ENCODE results near the gene SETD4.
"Not testable (repeated sequence)": the region's sequence is repeated elsewhere in the genome, so short reads cannot be mapped to it uniquely, and the experiment has no call there.

Gene SETD4, protein sequence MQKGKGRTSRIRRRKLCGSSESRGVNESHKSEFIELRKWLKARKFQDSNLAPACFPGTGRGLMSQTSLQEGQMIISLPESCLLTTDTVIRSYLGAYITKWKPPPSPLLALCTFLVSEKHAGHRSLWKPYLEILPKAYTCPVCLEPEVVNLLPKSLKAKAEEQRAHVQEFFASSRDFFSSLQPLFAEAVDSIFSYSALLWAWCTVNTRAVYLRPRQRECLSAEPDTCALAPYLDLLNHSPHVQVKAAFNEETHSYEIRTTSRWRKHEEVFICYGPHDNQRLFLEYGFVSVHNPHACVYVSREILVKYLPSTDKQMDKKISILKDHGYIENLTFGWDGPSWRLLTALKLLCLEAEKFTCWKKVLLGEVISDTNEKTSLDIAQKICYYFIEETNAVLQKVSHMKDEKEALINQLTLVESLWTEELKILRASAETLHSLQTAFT

DNA sequence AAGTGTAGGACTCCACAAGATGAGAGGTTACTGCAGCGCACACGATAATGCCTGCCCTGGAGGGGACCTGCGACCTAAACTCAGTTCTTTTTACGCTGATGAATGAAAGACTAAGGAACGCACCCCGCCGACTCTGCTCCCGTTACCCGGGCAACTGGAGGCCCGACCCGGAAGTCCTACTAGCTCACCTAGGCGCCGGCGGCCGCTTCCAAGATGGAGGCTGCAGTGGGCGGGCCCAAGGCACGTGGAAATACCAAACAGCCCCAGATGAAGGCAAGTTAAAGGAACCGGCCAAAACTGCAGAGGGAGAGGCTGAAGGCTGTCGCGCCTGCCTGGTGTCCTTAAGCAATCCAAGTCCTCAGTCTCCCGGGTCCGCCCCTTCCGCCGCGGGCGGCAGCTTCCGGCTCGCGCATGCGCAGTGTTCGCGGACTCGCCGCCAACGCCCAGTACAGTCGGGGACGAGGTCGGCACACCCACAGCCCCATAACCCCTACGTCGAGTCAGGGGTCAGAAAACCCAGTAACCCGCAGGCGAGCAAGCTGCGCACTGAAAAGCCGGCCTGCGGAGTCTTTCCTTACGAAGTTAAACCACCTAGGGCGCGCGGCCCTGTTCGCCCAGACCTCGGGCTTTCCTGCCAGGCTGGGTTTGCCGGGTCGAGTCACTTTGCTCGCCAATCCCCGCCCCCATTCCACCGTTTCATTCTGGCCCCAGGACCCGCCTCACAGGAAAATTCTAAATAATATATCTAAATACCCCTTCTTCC is at the start of gene SETD4:
SETD4 (minus strand) TSS at position 368 of the 763 bp plus-strand sequence. CDS start 1,638 bp downstream, outside the sequence.
- DNase-seq (ENCODE audit: low spot score) = peak; percentile 93

DNA sequence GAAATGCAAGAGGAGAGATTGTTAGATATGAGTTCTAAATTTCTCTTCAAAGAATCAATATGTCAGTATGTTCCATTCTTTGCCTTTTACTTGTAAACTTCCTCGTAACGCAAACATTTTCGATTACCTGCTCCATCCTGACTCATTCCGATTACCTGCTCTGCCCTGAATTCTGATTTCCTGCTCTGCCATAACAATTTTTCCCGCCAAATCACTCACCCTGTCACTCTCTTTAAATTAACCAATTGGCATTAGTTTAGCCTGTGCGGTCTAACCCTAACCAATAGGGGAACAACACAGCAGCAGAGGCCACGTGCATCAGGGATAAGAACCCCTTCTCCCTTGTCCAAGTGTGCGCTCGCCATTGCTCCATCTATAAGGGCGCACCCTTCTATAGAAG is 49.5 kb upstream of the SETD4 start:
- no peak for DNase-seq (ENCODE audit: low spot score)

DNA sequence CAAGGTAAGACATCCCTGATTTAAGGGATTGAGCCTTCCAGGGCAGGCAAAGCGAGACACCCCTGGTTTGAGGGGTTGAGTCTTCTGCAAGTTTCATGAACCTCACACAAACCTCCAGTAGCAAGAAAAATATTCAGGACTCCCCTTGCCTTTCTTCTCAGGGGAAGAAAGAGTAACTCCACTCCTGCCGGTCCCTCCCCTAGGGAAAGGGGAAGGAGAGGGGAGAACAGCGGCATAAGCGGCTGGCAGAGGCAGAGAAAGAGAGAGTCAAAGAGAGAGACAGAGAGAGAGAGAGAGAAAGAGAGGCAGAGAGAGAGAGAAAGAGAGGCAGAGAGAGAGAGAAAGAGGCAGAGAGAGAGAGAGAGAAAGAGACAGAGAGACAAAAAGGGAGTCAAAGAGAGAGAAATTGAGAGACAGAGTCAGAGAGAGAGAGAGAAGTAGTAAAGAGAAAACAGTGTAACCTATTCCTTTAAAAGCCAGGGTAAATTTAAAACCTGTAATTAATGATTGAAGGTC is 45.1 kb upstream of the SETD4 start:
- DNase-seq (ENCODE audit: low spot score) = no peak

DNA sequence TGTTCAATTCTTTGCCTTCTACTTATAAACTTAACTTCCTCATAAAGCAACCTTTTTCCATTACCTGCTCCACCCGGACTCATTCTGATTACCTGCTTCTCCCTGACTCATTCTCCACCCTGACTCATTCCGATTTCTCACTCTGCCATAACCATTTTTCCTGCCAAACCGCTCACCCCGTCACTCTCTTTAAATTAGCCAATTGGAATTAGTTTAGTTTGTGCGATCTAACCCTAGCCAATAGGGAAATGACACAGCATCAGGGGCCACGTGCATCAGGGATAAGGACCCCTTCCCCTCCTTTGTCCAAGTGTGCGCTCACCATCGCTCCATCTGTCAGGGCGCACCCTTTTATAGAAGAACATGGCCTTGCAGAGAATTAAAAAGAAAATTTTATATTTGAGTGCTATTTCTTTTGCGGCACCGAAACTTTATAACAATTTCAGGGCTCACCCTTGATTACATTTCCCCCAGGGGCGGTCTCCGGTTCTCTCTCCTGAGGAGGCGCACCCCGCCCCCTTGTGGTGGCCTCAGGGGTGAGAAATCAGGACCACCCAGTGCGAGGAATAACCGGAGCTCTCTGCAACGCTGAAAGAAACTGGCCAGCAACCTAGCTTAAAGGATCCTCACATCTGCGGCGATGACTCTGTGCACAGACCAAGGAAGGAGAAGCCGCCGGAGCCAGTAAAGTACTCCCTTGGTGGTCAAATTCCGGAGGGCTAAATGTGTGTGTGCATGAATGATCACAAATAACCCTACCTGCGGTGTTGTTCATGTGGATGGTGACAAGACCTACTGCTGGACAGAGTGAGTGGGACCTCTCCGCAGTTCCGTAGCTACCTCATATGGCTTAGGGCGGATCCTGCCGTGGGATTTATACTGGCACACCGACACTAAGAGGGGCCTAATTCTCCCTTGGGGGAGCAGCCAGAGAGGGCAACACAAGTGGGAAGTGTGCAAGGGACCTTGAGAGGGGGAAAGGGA is 44.3 kb upstream of the SETD4 start:
- DNase-seq (ENCODE audit: low spot score) = peak; percentile 15

DNA sequence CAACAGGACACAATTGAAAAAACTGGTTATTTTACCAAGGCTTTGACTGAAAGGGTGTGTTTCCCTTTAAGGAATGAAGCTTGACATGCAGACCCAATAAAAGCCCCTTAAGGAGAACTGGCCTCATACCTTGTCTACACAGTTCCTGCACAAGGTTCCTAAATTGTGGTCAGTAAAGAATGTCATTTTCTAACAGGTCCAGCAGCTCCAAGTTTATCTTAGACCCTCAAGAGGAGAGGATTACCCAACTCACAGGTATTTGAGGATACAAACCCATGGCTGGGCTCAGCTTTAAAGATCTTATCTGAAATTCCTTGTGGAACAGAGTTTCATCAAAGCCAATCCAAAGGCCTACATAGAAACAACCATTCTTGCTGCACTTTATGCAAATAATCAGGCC is 43.1 kb upstream of the SETD4 start:
- DNase-seq (ENCODE audit: low spot score) = no peak

DNA sequence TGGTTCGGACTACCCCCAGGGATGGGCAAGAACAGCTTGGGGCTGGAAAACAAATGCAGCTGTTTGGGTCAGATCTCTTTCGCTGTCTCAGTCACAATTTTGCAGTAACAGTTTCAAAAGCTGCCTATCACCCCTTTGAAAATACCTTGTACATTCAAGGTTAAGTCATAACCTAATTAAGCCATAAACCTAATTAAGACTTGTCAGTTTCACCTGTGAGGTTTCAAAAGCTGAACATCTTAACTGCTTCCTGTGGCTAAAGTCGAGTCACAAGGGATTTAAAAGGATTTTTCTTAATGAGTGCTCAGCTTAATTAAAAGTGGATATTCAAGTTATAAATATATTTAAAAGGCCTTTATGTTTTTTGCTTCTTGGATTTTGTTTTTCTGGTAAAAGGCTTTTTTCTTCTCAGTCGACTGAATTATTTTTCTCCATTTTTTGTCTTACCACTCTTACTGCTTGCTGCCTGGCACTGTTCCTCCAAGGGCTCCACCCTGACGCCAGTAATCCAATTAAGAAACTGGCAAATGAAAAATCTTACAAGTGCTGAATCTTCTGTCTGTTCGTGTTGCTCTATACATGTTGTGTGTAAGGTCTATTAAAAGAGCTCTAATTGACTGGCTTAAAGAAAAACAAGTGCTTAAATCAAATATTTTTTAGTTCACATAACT is 40.8 kb upstream of the SETD4 start:
- no peak for DNase-seq (ENCODE audit: low spot score)

DNA sequence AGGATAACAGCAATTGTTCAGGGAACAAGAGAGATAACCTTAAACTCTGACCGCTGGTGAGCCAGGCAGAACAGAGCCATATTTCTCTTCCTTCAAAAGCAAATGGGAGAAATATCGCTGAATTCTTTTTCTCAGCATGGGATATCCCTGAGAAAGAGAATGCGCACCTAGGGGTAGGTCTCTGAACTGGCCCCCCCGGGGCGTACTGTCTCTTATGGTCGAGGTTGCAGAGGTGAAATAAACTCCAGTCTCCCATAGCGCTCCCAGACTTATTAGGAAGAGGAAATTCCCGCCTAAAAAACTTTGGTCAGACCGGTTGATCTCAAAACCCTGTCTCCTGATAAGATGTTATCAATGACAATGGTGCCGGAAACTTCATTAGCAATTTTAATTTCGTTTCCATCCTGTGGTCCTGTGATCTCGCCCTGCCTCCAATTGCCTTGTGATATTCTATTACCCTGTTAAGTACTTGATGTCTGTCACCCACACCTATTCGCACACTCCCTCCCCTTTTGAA is 39.4 kb upstream of the SETD4 start:
- DNase-seq (ENCODE audit: low spot score) = not testable (repeated sequence)

DNA sequence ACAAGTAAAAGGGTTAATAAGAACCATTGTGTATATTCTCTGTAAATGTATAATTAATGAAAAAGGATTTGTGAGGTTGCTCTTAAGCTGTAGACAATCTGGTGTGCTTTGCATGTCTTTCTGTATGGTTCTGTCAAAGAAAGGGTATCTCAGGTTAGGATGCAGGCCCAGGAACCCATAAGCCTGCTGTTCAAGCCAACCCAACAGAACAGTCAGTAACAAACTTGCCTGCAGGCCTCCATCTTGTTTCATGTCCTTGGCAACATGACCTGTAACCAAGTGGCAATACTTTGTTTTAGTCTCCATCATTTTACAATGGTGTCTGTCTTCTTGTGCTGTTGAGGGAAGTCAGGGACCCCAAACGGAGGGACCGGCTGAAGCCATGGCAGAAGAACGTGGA is 38.7 kb upstream of the SETD4 start:
- DNase-seq (ENCODE audit: low spot score) = no peak

DNA sequence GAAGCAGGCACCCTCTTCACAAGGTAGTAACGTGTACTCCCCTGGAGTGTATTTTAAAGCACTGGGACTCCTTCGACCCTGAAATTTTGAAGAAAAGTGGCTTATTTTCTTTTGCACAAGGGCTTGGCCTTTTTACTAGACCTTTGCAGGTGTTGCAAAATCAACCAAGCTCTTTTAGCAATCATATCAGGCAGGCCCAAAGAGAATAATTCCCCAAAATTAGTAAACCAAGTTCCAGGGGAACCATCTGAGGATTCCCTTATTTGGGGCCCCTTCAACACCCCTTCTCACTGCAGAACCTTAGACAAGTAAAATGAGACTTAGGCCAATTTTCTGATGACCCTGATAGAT is 37.8 kb upstream of the SETD4 start:
- DNase-seq (ENCODE audit: low spot score) = no peak

DNA sequence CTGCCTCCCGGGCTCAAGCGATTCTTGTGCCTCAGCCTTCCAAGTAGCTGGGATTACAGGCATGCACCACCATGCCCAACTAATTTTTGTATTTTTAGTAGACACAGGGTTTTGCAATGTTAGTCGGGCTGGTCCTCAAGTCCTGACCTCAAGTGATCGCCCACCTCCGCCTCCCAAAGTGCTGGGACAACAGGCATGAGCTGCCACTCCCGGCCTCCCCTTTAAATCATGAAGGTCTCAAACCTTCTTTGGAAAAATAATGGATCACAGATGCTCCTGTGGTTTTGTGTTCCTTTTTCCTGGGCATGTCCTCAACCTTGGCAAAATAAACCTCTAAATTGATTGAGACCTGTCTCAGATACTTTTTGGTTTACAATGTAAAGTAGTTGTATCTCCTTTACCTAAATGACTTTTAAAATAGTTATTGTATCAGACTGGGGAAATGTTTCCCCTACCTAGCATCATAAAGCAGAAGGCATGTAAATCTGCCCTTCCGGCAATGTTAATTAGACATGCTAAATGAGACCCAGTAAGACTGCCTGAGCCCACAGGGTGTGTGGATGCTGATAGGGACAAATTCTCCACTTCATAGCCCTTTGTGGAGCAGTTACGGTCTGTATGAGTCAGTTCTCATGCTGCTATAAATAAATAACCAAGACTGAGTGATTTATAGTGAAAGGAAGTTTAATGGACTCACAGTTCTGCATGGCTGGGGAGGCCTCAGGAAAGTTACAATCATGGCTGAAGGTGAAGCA is 37.3 kb upstream of the SETD4 start:
- DNase-seq (ENCODE audit: low spot score) = no peak

DNA sequence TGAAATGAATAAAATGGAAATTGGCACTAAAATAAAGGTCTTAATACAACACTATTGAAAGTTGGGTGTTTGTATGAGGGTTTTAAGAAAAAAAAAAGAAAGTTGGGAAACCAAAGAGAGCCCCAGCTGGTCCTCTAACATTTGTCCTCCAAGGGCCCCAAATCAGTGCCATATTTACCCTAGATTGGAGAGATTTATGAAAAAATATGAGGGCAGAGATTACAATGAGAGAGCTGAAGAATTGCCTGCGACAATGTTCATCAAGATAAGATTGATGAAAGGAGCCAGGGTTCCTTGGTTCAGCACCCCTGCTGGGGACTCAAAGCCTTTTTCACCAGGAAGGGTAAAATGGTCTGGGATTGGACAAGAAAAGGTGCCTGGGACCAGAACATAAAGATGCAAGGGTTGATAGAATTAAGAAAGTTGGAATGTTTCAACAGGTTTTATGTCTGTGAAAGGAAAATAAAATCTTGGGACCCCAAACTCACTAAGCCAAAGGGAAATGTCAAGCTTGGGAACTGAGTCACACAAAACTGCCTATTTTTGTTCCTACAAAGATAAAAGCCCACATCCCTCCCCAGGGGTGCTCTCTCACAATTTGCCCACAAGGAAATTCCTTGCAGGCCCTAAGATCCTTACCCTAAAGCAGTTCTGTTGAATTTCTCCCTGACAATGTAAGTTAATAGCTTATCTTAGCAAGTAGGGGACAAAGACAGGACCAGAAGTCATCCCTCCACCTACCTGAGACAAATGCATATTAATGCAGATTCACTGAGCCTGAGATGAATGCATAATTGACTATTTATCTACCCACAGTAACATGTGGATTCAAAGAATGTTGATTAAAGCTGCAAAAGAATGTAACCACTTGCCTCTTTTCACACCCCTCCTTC is 36.3 kb upstream of the SETD4 start:
- DNase-seq (ENCODE audit: low spot score) = no peak

DNA sequence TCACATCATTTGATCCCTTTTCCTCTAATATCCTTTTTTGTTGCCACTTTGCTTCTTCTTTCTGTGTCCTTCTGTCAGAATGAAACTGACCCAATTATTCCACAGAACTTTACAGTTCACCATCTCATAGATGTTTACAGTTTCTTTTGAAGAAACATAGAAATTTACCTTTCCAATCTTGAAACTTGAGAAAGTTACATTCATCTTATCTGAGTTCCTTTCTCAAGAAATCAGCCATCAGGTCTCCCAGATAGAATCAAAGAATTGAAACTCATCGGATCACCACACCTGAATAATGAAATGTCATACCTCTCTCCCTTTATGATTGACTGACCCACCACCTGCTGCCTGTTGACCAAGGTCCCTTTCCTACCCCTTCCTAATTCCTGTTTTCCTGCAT is 33.2 kb upstream of the SETD4 start:
- DNase-seq (ENCODE audit: low spot score) = no peak

DNA sequence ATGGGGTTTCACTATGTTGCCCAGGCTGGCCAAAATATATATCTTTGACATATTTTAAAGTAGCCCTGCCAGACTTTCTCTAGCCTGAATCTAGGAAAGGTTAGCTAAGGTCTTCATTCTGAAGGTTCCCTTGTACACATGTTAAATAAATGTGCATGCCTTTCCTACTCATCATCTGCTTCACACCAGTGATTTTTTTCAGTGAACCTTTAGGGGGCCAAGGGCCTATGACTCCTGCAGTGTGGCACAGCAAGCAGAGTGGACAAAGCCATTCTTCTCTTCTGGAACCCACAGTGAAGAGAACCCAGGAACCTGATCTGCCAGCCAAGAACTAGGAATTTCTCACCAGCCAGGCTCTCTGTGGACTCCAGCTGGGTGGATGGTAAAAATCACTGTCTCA is 32.4 kb upstream of the SETD4 start:
- no peak for DNase-seq (ENCODE audit: low spot score)

DNA sequence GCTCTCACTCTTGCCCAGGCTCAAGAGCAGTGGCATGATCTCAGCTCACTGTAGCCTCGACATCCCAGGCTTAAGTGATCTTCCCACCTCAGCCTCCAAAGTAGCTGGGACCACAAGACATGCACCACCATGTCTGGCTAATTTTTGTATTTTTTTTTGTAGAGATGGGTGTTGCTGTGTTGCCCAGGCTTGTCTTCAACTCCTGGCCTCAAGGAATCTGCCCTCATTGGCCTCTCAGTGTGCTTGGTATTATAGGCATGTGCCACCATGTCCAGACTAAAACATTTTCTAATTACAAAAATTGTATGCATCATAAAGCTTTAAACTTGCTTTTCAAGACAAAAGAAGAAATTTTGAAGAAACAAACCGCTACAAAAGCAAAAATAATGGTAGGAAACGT is 29.6 kb upstream of the SETD4 start:
- DNase-seq (ENCODE audit: low spot score) = no peak

DNA sequence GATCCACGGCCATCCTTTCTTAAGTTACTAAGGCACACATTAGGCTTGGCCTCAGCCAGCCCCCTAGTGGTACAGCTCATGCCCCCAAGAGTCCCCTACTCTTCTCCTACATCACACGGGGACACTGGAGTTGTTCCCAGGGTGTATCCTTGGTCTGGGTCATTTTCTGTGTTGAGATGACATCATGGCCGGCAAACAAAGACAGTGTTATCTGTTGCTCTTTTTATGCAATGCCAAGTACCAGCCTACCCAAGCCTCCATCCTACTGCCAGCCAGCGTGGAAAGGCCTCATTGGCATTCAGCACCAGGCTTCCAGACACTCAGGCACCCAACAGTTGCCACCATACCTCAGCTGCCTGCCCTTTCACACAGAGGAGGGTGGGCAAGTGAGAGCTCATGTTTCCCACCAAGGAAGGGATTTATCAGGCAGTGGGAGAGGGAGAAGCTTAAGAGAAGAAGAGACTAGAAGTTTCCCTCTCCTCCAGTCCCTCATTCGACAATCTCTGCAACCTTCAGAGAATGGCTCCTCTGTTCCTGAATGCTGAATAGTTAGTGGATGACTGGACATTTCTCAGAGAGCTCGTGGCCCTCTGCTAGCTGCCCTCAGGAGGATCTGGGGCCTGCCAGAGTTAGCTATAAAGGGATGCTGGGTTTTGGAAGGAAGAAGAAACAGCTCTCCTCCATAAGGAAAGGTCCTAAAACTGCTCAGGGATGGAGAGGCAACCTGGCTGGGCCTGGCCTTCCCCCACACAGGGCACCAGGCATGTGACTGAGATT is 27.2 kb upstream of the SETD4 start:
- no peak for DNase-seq (ENCODE audit: low spot score)

DNA sequence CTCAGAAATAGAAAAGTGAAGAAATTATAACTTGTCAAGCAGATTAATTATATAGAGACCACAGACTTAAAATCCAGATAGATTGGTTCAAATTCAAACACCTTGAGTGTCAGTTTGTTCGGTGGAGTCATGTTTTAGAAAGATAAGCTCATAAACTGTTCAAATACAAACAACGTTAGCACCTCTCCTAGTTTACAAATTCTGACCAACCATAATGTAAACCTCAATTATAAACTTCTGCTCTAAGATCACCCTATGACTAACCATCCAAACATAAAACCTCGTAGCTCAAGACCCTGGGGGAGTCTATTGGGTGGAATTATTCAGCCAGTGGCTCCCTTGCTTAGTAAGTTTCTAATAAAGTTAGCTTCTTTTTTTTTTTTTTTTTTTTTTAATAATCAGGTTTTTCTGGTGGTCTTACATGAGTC is 21.9 kb upstream of the SETD4 start:
- DNase-seq (ENCODE audit: low spot score) = no peak

DNA sequence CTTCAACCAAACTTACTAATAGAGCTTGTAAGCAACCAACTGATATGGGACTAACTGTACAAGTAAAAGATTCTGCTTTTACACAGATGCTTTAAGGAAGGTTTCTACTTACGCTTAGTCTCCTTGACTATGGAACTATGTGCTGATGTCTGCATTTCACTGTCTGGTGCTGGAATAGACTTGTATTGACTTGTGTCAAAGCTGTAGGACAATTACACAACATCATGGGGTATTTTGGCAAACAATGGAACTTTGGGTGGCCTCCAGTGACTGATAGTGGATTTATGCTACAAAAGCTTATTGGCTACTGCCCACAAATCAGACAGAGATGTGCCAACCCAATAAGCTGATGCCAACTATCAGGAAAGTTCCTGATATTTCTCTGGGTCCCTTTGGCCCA is 20.1 kb upstream of the SETD4 start:
- no peak for DNase-seq (ENCODE audit: low spot score)

DNA sequence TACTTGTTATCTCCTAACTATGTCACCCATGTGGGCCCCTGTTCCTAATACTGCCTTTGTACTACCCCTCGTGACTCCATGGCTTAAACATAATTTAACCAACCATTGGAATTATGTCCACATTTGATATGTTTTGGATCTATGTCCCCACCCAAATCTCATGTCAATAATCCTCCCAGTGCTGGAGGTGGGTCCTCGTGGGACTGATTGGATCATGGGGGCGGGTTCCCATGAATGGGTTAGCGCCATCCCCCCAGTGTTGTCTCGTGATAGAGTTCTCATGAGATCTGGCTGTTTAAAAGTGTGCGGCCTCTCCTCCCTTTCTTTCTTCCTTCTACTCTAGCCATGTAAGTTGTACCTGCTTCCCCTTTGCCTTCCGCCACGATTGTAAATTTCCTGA is 19.3 kb upstream of the SETD4 start:
- DNase-seq (ENCODE audit: low spot score) = no peak
